DMS53 treated with DMSO at 0.1 percent for 48 hours (cell line): Measurements from ENCODE around the gene CYLC2.

Experiments used
- DNase-seq: peaks from one replicate; lab custom pipeline; 2025; ENCODE audit not compliant: unreplicated experiment; lab: John Stamatoyannopoulos, UW

CYLC2 gene, protein sequence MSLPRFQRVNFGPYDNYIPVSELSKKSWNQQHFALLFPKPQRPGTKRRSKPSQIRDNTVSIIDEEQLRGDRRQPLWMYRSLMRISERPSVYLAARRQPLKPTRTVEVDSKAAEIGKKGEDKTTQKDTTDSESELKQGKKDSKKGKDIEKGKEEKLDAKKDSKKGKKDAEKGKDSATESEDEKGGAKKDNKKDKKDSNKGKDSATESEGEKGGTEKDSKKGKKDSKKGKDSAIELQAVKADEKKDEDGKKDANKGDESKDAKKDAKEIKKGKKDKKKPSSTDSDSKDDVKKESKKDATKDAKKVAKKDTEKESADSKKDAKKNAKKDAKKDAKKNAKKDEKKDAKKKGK

DNA sequence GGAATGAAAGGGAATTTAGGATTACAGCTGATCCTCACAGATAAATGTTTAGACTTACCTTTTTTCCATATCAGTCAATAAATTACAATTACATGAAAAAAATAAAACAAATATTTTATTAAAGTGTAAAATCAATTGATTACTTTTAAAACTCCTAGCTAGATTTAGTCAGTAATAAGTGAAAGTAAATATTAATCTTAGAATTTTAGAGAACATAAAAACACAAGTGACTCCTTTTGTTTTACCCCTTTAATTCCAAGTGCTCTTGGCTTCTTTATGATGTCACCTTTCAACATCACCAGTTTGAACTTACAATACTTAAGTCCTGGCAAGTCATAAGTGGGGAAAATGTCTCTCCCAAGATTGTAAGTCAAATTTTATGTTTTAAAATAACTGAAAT lies at the start of gene CYLC2:
Gene CYLC2, plus strand, starts transcription at position 301 of the 400 bp plus-strand sequence. Its CDS starts 48 bp downstream, at position 349.
- DNase-seq: no peak

DNA sequence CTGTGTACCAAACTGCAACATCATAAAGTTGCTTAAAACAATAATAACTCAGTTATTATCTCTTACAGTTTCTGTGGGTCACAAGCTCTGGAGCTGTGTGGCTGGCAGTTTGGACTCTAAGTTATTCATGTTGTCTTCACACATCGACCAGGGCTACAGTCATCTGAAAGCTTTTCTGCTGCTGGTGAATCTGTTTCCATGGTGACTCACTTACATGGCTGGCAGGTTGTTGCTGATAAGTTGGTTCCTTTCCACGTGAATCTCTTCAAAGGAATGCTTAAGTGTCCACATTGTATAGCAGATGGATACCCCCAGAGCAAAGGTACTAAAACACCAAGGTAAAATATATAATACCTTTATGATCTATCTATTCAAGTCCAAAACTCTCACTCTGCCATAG lies 44.8 kb upstream of the CYLC2 start:
- no peak for DNase-seq

DNA sequence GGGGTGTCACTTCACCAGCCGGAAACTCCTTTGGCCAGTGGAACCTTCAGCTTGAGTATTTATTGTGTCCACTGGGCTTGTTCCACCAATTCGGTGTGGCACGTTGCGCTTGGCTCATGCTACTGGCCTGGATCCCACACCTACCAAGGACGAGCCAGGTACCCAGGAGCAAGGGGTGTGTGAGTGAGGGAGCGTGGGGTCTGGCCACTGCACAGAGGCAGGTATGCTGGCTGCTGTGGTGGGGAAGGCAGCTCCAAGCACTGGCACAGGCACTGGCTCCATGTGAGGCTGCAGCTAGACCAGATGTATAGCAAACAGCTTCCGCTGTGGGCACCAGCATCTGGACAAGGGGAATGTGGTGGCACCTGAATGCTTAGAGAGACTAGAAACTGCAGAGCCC lies 28.1 kb upstream of the CYLC2 start:
- no peak for DNase-seq

DNA sequence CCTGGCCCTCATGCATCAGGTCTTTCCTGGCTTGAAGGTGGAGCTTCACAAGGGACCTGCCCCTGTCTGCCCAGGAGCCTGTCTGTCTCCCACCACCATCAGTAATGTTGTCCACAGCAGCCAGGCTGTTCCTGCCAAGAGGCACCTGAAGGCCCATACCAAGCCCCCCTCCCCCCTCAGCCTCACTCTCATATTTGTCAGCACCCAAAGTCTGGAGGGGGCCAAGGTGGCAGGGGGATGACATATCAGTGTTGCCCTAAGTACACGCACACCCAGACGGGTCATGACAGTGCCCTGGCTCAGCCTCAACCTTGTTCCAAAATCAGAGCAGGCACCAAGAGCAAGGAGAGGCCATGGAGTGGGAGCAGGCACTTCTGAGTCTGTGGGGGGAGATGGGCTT lies 27.2 kb upstream of the CYLC2 start:
- no peak for DNase-seq

DNA sequence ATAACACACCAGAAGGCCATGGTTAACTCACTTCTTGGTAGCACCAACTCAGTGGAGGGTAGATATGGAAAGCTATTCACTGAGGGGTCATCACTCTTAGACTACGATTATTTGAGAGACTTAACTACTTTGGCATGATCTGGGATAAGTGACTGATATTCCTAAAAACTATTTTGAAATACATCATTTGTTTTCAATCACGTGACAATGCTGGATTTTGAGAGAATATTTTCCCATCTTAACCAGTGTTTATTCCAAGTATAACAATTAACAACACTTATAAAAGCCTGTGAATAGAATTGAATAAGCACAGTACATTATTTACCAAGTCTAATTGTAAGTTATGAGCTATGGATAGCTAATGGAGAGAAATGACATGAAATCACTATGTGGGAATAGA lies 22.4 kb upstream of the CYLC2 start:
- DNase-seq: no peak

DNA sequence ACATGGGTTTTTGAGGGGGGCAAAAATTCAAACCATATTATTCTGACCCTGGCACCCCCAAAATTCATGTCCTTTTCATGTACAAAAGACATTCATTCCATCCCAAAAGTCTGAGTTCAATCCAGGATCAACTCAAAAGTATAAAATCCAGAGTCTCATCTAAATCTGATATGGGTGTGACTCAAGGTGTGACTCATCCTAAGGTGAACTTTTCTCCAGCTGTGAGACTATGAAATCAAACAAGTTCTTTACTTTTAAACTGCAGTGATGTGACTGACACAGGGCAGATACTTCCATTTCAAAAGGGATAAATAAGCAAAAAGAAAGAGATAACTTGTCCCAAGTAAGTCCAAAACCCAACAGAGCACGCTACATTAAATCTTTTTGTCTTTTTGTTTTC lies 20.6 kb upstream of the CYLC2 start:
- DNase-seq: no peak

DNA sequence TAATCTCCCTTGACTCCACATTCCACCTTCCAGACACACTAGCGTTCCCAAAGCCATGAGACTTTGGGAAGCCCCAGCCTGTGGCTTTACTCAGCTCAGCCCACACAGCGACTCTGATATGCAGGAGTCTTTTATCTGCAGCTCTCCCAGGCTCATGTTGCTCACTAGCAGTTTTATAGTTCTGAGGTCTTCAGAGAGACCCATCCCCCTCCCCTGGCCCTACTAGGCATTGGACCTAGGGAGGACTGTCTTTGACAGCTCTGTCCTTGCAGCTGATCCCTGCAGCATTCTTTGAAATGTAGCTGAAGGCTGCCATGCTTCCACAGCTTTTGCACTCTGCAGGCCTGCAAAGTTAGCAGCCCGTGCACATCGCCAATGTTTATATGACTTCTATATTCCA lies 19.9 kb upstream of the CYLC2 start:
- no peak for DNase-seq

DNA sequence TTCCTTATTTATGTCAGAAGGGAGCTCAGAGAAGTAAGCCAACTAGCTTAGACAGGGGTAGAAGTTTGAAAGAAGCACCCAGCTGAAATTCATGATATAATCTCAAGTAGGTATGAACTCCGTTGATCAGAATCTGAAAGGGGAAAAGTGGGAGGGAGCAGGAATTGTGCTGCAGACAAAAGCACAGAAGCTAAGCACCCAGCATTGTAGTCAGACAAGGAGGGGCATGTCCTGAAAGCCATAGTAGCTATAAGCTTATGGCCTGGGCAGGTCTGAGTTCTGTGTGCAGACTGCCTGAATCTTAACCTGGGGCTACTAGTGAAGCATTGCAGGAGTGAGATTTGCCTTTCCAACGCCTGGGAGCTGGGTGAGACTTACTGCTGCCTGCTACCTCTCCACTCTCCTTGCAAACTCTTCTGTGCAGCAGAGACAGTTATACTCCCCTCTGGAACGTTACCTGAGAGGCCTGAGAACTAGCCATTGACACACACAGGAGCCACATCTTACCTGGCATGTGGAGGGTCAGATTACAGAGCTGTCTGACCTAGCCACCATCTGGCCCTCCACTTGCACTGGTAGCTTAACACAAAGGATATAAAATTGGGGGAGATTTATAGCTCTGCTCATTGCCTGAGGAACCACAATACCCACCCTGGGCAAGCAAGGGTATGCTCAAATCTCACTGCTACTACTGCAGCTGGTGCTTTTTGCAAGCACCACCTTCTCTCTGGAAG lies 9.8 kb upstream of the CYLC2 start:
- DNase-seq: no peak

DNA sequence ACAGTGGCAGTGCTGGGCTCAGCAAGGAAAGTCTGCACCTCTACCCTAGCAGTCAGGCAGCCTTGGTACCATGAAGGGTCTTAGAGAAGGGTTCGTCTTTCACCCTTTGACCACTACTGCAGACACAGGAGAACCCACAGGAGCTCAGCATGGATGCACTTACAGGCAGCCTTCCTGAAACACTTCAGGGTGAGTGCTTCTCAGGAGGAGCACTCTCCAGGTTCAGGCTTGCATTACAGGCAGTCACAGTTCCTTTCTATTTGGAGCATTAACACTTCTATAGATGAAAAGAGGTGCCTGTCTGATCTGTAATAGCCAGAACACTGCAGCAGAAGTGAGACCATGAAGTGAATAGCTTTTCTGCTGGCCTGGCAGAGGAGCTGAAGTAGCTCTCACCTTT lies 8.7 kb upstream of the CYLC2 start:
- DNase-seq: no peak

DNA sequence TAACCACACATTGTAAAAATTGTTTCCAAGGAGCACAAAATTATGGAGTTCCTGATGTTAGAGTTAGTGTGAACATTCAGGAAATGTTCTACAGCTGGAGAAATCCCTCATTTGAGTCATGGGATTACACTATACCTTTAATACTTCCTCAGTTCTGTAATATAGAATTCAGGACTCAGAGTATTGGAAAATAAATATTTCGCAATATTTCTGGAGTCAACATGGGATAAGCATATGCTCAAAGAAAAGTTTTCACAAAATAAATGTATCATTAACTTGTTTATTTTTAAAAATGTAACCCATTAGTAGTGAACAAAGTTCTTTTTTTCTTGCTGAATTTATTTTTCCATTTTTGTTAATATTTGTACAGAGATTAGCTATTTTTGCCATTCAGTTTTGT lies 8.6 kb downstream of the CYLC2 start:
- no peak for DNase-seq

DNA sequence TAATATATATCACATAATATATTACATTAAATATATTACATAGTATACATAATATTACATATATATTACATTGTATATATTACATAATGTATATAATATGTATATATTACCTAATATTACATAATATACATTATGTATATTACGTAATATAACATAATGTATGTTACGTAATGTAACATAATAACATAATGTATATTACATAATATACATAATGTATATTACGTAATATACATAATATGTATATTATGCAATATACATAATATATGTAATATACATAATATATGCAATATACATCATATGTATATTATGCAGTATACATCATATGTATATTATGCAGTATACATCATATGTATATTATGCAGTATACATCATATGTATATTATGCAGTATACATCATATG lies 19.1 kb downstream of the CYLC2 start:
- no peak for DNase-seq

DNA sequence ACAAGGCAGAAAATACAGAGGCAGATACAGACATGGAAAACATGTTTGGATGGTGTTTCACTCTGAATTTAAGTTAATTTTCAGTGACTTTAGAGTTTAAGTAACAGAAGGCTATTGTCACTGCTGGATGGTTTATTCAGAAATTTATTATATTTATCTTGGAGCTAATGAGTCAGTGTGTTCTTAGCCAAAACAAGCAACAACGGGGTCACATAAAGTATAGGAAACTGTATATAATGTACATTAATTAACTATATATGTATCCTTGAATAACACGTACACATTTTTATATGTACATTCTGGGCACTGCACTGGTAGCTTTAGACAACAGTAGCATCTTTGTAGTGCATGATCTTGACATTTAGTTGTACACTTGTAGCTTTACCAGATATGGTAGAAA lies 30.7 kb downstream of the CYLC2 start:
- DNase-seq: no peak

DNA sequence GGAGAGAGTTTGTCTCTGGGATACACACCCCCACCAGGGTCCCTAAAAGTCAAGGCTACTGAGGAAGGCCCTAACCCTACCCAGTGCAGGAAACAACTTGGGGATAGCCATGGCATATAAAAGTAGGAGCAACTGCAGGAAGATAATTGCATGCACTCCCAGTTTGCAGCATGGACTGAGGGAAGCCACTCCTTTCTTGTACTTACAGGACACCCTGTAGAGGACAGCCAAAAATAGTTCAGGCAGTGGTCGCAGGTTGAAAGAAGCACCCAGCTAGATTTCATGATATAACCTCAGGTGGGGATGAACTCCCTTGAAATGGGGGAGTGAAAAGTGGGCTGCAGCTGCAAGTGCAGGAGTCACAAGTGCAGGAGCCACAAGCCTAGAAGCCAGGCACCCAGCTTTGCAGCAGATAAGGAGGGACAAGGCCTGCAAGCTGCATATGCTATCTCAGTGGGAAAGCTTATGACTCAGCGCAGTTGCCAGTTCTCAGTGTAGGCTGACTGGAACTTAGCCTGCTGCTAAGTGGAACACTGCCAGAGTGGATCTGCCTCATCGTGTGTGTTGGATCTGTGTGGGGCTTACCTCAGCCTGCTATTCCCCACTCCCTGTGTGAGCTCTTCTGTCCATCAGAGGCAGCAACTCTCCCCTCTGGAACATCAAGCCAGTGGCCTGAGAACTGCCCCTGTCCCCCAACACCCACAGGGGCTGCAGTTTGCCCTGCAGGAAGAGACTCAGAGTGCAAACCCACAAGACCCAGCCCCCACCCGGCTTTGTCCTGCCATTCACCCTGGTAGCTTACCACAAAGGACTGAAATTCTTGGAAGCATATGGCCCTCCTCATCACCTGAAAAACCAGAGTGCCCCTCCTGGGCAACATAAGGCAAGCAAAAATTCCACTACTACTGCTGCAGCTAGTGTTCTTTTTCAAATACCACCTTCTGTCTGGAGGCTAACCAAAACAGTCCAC lies 42.7 kb downstream of the CYLC2 start:
- no peak for DNase-seq

DNA sequence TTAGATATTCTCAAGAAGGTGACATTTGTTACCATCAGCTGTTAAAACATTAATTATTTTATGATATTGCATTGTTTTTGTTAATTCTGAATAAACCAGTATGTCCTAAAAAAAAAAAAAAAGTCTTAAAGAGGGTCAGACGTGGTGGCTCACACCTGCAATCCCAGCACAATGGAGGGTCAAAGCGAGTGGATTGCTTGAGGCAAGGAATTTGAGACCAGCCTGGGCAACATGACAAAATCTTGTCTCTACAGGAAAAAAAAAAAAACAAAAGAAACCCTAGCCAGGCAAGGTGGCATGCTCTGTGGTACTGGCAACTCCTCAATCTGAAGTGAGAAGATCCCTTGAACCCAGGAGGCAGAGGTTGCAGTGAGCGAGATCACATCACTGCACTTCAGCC lies 46.8 kb downstream of the CYLC2 start:
- DNase-seq: no peak
